ENCODE results near the gene PLPP7.
A peak's percentile ranks its signal among the peaks of the same experiment; 100 is the strongest.
"Not testable (repeated sequence)": the region's sequence is repeated elsewhere in the genome, so short reads cannot be mapped to it uniquely, and the experiment has no call there.

PLPP7 gene

DNA sequence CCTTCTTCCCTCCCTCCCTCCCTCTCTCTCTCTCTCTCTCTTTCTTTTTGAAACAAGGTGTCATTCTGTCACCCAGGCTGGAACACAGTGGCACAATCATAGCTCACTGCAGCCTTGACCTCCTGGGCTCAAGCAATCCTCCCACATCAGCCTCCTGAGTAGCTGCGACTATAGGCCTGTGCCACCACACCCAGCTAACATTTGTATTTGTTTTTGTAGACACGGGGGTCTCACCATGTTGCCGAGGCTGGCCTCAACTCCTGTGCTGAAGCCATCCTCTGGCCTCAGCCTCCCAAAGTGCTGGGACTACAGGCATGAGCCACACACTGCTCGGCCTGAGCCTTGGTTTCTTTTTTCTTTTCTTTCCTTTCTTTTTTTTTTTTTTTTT is 45.8 kb downstream of the PLPP7 start:
- DNase-seq = no peak

DNA sequence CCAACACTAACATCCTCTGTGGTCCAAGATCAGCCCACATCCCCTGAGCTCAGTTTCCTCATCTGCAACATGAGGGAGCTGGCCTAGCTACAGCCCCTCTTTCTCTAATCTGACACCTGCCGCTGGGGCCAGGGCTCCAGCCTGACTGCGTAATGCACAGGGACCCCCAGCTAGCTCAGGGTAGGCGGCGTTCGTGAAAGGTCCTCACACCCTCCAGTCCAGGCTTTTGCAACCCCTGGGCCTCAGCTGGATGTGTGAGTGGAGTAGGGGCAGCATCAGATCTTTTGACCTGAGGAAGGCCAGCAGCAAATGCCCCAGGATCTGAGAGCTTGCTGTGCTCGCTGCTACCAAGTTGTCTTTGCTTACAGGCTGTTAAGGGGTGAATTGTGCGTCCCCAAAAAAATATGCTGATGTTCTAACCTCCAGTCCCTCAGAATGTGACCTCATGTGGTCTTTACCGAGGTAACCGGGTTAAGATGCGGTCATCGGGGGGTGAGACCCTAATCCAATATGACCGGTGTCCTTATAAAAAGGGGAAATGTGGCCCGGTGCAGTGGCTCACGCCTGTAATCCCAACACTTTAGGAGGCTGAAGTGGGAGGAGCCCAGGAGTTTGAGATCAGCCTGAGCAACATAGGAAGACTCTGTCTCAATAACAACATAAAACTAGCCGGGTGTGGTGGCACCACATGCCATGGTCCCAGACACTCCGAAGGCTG is 47.8 kb downstream of the PLPP7 start:
- DNase-seq = no peak

DNA sequence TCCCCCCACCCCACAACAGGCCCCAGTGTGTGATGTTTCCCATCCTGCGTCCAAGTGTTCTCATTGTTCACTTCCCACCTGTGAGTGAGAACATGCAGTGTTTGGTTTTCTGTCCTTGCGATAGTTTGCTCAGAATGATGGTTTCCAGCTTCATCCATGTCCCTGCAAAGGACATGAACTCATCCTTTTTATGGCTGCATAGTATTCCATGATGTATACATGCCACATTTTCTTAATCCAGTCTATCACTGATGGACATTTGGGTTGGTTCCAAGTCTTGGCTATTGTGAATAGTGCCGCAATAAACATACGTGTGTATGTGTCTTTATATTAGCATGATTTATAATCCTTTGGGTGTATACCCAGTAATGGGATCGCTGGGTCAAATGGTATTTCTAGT is 49.7 kb downstream of the PLPP7 start:
- DNase-seq = not testable (repeated sequence)

DNA sequence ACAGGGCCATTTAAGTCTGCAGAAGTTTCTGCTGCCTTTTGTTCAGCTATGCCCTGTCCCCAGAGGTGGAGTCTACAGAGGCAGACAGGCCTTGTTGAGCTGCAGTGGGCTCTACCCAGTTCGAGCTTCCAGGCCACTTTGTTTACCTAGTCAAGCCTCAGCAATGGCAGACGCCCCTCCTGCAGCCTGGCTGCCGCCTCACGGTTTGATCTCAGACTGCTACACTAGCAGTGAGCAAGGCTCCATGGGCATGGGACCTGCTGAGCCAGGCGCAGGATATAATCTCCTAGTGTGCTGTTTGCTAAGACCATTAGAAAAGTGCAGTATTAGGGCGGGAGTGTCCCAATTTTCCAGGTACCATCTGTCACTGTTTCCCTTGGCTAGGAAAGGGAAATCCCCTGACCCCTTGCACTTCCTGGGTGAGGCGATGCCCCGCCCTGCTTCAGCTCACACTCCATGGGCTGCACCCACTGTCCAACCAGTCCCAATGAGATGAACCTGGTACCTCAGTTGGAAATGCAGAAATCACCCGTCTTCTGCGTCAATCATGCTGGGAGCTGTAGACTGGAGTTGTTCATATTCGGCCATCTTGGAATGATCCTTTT is 55.5 kb downstream of the PLPP7 start:
- DNase-seq = not testable (repeated sequence)

DNA sequence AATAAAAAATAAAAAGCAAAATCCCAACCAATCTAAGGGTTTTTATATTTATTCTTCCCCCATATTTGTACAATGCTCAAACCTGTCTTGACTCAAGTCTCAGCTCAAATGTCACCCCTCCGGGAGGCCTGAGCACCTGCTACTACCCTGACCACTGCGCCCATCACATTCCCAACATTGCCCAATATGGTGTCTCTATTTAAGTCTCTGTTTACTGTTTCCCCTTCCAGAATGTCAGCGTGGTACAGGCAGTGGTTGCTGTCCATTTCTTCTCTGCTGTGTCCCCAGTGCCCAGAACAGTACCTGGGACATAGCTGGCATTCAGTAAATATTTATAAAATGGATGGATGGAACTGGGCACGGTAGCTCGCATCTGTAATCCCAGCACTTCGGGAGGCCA is 57.0 kb downstream of the PLPP7 start:
- DNase-seq = no peak

DNA sequence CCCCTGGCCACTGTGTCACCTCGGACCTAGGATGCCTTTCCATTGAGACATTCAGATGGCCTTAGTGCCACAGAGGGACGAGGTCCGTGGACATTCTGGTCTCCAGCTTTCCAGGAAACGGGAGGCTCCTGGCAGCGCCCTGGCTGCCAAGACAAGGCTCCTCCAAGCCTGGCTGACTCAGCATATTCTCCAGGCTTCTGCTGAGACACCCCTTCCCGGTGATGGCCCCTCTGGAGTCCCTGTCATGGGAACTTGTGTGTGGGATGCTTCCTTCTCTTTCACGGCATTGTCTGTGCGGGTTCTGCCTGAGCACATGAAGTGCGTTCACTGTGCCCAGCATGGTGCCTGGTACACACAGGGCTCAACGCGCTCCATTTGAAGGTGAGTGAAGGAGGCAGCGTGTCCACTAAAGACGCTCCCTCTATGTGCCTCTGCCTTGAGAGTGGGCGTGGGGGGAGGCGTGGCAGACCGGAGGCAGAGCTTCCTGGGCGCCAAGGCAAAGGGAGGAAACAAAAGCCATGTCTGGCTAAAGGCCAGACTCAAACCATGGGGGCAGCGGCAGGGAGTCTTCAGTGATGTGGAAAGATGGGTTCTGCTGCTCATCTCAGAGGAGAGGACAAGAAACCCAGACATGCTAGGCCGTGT is 58.0 kb downstream of the PLPP7 start:
- DNase-seq = no peak

DNA sequence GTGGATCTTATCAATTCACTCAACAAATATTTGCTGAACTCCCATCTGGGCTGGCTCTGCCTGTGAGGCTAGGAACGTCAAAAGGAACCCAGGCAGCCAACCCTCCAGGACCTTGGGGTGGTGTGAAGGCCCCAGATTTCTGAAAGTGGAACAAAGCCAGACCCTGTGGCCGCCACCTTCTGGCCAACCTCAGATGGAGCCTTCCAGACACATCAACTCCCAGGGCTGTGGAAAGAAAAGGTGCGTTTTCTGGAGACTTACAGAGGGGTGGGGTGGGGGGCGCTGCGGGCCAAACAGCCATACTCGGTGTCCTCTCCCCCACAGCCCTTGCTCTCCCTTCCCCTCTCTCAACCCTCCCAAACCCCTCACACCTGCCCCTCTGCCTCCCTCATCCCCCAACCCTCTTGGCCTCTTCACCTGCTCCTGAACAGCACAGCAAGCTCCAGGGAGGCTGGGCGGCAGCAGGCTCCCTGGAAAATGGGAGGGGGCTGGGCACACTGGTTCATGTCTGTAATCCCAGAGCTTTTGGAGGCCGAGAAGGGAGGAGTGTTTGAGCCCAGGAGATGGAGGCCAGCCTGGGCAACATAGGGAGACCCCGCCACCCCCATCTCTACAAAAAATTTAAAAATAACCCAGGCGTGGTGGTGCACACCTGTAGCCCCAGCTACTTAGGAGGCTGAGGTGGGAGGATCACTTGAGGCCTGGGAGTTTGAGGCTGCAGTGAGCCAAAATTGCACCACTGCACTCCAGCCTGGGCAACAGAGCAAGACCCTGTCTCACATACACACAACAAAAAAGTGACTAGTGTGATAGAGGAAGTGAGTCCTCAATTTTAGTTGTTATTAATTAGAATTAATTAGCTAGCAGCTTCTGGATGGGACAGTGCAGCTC is 59.4 kb downstream of the PLPP7 start:
- no peak for DNase-seq

DNA sequence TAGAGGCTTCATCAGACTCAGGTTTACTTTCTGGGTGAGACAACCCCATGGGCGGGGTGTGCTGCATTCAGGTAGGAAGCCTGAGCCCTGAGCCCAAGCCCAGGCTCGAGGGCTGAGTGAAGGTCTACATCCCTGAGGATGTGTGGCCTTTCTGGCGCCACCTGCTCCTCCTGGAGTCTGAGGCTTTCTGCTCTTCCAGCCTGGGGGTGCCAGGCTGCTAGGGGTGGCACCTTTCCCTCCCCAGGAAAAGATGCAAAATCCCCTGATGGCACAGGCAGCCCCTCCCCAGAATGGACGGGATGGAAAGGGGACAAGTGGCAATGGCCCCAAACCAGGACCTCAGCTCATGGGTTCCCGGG is 60.0 kb downstream of the PLPP7 start:
- DNase-seq = no peak

DNA sequence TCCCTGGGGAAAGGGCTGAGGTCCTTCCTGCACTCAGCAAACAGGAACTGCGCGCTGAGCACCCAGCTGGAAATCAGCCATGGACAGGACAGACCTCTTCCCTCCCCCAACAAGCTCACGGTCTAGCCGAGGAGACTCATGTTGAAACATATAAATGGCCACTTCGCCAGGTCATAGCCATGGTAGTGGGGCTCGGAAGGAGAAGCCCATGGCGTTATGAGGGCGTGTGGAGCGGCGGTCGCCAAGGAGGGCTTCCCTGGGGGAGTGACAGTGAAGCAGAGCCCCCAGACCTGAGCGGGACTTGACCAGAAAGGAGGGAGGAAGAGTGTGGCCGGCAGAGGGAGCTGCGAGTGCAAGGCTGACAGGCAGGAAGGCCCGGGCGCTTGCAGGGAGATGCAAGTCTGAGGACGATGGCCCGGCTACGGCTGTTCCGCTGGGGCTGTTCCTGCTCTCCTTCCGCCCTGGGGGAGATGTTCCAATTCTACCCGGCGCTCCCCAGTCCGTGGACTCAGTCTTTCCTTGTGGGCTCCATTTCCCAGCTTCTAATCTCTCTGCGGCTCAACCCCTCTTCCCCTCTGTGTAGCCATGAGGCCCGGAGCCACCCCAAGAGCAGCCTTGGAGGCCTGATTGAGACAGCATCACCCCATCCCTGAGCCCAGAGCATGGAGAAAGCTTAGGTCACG is 60.5 kb downstream of the PLPP7 start:
- peak; percentile 91 to 92 for DNase-seq

DNA sequence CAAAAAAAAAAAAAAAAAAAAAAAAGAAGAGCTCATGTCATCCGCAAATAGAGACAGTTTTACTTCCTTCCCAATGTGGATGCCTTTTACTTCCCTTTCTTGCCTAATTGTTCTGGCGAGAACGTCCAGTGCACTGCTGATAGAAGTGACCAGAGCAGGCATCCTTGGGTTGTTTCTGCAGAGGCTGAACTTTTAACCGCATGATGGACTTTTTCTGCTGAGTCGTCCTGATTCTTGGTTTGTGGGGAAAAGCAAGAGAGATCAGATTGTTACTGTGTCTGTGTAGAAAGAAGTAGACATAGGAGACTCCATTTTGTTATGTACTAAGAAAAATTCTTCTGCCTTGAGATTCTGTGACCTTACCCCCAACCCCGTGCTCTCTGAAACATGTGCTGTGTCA is 67.0 kb downstream of the PLPP7 start:
- not testable (repeated sequence) for DNase-seq

DNA sequence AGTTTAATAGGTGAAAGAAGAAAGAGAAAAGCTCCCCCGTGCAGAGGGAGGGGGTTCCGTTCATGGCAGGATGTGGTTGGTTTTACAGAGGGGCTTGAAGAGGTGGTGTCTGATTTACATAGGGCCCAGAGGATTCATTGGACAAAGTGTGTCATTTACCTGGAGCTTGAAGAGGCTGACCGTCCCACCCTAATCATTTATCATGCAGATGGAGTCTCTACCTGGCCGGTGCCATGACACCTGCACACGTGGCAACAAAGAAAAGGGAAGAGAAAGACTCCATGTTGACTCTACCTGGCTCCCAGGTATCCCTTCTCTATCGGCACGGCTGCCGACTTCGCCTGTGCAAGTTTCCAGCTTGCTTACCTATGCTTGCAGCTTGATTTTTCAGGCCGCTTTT is 69.0 kb downstream of the PLPP7 start:
- no peak for DNase-seq

Data from activated CD4-positive, alpha-beta T cell treated with anti-CD3 and anti-CD28 coated beads, Interleukin-2, amount 50 U/mL, for 48 hours (primary cell).